ENCODE data around the gene PCDHGC5.

PCDHGC5 gene

GRCh38 chr5:141510160-141510559, 21.3 kb downstream of the PCDHGC5 start:
- CTCF ChIA-PET = interaction anchor here (0.6 to 3.3 kb wide), 5 partner anchors 15 to 678 kb away, joined by 3 to 22 read pairs (median 4); no protein-coding TSS in a partner anchor
- H3K27ac ChIP-seq = peak overlapping the region; percentile 97
- no peak for DNase-seq (ENCODE audit: low spot score)
- POLR2A ChIA-PET (ENCODE audit: low non-redundant PET) = interaction anchor here (1.1 kb wide), 1 partner anchor 107 kb away, joined by 3 read pairs; the partner anchor contains the start of gene PCDHGA9
- TF ChIP-seq CTCF (conservative IDR thresholded peaks at IDR 0.05; ENCODE audit: low read depth) = no peak

GRCh38 chr5:141510850-141511601, 22.1 kb downstream of the PCDHGC5 start:
- CTCF ChIA-PET = interaction anchor here (0.5 to 1.5 kb wide), 7 partner anchors 10 to 1503 kb away, joined by 3 to 9 read pairs (median 4); no protein-coding TSS in a partner anchor
- no peak for DNase-seq (ENCODE audit: low spot score)
- POLR2A ChIA-PET (ENCODE audit: low non-redundant PET) = no interaction called here
- TF ChIP-seq CTCF (conservative IDR thresholded peaks at IDR 0.05; ENCODE audit: low read depth) = no peak
- H3K27ac ChIP-seq = peak overlapping the region; percentile 33

- ChIA-PET CTCF (interaction anchor here (0.6 to 2.7 kb wide), 13 partner anchors 9 to 793 kb away, joined by 3 to 15 read pairs (median 4); partner anchors contain the start of genes PCDHGA10 and PCDHGC5), POLR2A (ENCODE audit: low non-redundant PET) (no interaction called here)
- TF ChIP-seq CTCF (conservative IDR thresholded peaks at IDR 0.05; ENCODE audit: low read depth) = no peak
- H3K27ac ChIP-seq = peak overlapping the region; percentile 99
- no peak for DNase-seq (ENCODE audit: low spot score)
Observed at GRCh38 chr5:141511771-141512325, 23.0 kb downstream of the PCDHGC5 start.

- ChIA-PET POLR2A (ENCODE audit: low non-redundant PET) (no interaction called here), CTCF (interaction anchor here (0.6 to 2.7 kb wide), 20 partner anchors 9 to 793 kb away, joined by 3 to 15 read pairs (median 4); partner anchors contain the start of genes PCDHGB7 and PCDHGC5)
- peak; percentile 38 for DNase-seq (ENCODE audit: low spot score)
- H3K27ac ChIP-seq = peak overlapping the region; percentile 99
- TF ChIP-seq CTCF (conservative IDR thresholded peaks at IDR 0.05; ENCODE audit: low read depth) = no peak; the same call in 1 of the 2 replicates
Observed at GRCh38 chr5:141512390-141512910, 23.6 kb downstream of the PCDHGC5 start.

GRCh38 chr5:141512911-141513626, 24.2 kb downstream of the PCDHGC5 start:
- H3K27ac ChIP-seq = peak overlapping the region; percentile 99
- no peak for DNase-seq (ENCODE audit: low spot score)
- no peak for TF ChIP-seq CTCF (conservative IDR thresholded peaks at IDR 0.05; ENCODE audit: low read depth)
- ChIA-PET CTCF (interaction anchor here (0.6 to 2.7 kb wide), 14 partner anchors 8 to 511 kb away, joined by 3 to 15 read pairs (median 4); partner anchors contain the start of genes PCDHGB7, PCDHGC4 and PCDHGC5), POLR2A (ENCODE audit: low non-redundant PET) (no interaction called here)
